NK-92 (cell line): ENCODE measurements around the gene CLTCL1.

ENCODE experiments used
- DNase-seq: peaks from one replicate; lab custom pipeline; 2025; ENCODE audit not compliant: unreplicated experiment; lab: John Stamatoyannopoulos, UW

CLTCL1 gene

DNA sequence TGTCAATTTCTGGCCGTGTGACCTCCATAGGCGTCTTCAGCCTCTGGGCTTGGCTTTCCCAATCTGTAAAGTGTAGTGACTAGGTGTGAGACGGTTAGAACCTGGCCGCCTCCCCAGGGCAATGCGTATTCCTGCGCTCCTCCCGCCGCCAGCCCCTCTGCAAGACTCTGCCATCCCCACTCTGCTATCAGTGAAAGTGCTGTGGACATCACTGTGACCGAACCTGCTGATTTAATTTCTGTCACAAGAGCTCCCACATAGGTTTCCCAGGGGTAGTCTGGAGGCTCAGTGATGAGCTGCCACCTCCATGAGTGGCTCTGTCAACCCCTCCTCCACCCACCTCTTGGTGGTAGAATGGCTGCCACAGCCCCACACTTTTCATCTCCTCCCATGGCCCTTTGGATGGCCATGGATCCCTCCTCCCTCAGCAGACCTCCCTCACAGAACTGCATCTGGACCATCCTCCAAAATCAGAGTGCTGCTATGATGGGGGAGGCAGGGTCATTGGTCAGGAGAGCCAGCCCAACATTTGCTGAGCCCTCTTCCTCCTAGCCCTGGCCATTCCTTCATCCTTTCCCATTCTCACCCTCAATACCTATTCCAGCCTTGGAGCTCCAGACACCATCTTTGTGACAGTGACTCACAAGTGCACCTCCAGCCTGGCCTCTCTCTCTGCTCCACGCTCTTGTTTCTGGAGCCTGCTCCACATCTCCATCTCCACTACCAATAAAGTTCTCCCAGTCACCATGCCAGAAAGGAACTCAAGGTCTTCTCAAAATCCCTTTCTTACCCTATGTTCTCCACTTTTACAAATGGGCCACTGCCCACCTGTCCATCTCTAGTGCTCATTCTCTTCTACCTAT is 140.0 kb downstream of the CLTCL1 start:
- DNase-seq, result no peak

DNA sequence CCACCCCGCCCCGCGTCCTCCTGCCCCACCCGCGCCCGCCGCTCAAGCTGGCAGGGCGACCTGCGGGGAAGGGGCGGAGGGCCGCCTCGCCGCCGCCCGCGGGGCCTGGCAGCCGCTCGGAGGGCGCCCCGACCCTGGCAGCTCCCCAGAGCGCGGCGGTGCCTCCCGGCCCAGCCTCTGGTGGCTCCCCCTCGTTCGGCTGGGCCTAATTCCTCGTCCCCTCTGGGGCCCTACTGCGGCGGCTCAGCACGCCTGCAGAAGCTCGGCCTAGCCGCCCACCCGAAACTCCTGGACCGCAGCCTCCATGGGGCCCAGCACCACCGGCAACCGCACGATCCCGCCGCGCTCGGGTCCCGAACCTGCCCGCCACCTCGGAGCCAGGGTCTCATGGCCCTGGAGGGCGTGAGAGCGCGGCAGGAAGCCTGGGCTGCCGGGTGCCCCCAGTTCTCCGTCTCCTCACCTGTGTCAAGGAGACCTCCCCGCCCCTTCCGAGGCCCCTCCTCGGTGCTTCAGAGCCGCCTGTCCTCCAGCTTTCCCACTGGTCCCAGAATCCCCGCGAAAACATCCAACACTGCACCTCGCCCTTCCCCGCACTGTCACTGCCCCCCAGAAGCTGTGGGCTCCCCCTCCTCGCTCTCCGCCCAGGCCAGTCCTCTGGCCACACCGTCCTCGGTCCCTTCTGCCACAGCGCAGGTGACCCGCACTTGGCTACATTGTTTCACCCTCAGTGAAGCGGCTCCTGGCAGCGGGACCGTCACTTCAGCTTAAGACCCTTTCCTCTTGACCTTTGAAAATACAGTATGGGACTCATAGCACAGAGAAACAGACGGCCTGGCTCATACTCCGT is 140.8 kb downstream of the CLTCL1 start:
- DNase-seq, result no peak

DNA sequence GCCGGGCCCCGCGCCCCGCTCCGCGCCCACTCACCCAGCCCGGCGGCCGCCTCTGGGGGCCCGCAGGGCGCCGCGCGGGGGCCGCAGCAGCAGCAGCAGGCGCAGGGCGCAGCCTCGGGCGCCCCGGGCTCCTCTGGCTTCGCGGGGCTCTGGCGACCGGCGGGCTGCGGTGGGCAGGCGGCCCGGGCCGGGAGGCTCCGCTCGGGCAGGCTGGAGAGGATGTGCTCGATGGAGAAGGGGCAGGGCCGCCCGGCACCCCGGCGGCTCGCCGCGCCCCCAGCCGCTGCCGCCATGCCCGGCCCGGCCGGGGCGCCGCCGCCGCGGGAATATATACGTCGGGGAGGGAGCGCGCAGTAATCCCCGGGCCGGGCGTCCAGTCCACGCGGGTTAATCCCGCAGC is 141.5 kb downstream of the CLTCL1 start, which contains the start of gene GSC2:
GSC2 (minus strand) TSS at position 302 of the 400 bp plus-strand sequence; CDS start at position 293, 9 bp downstream.
- no peak for DNase-seq

DNA sequence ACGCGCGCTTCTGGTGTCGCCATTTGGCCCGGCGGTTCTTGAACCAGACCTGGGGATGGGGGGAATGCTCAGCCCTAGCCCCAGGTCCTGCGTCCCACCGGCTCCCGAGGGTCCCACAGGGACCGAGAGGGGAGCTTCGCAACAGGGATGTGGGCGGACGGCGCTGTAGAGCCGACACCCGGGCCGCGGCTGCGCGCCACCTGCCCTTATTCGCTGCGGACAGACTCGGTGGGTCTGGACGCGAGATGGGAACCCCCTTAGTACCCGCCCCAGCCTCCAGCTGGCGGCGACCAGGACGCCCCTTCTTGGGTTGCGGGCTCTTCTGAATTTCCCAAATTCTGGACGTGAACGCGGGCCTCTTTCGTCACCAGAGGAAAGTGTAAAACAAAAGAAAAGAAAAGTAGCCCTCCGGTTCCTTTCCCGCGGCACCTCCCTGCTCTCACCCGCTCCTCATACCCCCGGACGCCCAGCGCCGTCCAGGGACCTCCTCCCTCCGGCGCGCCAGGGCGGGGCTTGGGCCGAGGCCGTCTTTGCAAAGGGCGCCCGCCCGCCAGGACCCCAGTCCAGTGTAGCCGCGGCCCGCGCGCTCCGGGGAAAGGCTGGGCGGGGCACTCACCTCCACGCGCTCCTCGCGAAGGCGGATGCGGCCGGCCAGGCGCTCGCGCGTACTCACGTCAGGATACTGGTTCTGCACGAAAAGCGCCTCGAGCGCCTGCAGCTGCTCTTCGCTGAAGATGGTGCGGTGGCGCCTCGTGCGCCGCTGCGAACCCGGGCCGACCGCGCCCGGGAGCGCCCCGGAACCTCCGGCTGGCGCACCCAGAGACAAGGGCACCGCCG is 142.3 kb downstream of the CLTCL1 start:
- no peak for DNase-seq

DNA sequence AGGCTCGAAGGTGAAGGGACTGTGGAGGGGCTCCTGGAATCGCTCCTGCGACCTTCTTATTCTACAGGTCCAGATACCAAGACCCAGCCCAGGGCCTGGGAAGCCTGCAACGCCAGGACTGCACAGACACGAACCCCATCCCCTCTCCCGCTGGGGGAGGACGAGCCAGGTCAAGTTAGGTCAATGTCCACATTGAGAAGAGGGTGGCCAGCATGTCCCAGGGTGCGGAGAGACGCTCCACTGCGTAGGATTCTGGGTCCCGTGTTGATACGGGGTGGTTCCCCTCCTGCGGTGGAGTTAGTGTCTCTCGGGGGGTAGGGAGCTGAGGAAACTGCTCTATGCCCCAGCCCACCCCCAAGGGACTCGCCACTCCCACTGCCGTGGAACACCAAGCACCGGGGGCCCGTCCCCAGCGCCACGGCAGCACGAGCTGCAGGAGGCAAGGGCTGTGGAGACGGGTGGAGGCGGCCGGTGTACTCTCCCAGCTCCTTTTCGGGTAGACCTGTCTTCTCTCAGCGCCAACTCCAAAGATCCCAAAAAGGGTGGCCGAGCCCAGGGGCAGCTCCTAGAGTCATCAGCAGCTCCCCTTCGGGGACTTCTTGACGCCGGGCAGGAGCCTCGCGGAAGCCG is 143.0 kb downstream of the CLTCL1 start:
- no peak for DNase-seq

DNA sequence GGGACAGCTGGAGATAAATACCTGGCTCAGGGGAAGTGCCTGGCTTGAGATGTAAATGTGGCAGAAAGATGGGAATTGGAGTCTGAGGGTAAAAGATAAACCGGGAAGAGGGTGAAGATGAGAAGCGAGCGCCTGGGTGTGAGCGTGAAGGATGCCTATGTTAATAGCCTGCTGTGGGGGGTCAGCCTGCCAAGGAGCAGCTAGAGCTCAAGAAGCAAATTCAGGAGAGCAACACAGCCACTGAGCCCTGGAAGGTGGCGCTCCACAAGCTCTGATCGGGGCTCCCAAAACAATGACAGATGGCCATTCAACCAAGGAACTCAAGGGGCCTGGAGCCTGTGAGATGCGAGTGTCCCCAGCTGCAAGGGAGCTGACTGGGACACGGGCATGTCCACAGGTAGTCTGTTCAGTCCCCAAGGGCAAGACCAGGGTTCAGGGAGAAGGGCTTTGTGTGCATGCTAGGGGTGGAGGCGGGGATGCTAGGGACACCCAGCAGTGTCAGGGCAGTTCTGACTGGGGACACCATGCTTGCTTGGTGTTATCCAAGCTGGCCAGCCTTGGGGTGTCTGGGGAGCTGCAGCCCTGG is 144.2 kb downstream of the CLTCL1 start:
- no peak for DNase-seq

DNA sequence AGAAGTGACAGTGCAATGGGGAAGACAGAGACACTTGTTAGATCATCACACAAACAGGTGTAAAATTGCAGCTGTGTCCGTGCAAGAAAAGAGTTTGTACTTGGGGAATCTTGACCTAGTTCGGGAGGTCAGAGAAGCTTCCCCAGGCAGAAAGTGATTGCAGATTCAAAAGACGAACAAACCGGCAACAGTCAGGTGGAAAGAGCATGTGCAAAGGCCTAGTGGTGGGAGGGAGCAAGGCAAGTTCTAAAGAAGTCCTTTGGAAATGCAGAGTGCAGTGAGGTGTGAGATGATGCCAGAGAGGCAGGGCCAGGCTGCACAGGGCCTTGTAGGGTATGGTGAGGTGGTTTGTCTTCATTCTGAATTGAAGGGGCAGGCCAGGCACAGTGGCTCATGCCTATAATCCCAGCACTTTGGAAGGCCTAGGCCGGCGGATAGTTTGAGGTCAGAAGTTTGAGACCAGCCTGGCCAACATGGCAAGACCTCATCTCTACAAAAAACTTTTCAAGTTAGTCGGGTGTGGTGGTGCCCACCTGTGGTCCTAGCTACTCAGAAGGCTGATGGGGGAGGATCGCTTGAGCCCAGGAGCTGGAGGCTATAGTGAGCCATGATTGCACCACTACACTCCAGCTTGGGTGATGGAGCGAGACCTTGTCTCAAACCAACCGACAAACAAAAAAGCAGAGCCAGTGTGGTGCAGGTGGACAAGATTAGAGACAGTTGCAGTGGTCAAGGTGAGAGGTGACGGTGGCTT is 145.1 kb downstream of the CLTCL1 start:
- no peak for DNase-seq

DNA sequence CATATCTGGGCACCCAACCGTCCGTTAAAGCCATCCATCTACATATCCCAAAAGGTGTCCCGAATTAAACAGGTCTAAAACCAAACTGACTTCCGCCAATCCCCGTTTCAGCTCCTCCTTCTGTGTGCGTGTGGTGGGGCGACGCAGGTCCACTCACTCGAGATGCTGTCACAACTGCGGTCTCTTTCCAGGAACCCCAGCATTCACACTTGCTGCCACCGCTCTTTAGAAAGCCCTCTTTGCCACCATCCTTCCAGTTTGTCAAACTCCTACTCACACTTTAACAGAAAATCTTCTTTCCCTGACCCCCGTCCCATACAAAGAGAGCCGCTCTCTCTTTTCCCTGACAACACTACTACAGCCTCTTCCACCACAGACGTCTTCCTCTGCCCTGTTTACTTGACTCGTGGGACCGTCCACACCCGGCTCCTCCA is 147.5 kb downstream of the CLTCL1 start:
- no peak for DNase-seq

DNA sequence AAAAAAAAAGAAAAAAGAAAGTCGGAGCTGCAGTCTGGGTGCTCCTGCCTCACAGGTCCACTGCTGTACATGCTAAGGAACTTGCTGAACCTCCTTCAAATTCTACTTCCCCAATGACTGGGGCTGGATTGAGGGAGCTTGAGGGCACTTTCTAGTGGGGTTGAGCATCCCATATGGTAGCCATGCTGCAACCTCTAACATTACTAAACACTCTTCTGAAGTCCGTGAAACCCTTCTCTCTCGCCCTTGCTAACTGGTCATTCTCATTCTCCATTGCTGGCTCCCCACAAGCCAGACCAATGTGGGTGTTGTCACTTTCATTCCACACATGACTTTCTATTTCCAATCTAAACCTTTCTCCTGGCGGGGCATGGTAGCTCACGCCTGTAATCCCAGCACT is 148.3 kb downstream of the CLTCL1 start:
- DNase-seq, result no peak

DNA sequence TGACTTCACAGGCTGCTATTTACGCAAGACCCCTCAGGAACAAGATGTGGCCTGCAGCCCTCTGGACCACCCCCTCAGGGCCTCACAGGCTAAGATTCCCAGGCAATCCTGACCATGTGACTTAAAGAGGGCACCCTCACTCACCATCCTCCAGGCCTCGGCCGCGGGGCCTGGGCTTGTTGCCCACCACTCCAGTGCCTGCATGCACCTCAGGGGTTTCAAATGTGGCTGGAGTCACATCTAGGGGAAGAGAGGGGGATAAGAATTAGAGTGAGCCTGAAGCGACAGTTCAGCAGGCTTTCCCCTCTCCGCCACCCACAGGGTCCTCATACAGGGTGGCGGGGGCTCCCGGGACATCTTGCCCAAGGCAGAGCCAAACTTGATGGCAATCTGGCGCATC is 149.1 kb downstream of the CLTCL1 start:
- DNase-seq, result no peak

DNA sequence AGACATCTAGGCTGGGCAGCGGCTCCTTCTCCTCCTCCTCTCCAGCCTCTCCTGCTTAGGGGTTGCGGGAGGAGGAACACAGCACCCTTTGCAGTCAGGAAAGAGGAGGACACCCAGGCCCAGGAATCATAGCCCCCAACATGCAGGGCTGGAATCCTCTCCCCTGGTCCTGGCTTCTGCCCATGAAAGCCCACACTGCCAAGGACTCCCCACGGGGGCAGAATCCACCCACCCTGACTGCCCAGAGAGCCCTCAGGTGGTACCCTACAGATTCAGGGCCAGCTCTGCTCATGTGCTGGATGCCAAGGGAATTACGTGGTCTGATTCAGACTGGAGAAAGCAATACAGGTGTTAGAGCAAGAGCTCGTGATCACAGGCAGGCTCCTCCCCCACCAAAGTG is 151.5 kb downstream of the CLTCL1 start:
- DNase-seq, result no peak

DNA sequence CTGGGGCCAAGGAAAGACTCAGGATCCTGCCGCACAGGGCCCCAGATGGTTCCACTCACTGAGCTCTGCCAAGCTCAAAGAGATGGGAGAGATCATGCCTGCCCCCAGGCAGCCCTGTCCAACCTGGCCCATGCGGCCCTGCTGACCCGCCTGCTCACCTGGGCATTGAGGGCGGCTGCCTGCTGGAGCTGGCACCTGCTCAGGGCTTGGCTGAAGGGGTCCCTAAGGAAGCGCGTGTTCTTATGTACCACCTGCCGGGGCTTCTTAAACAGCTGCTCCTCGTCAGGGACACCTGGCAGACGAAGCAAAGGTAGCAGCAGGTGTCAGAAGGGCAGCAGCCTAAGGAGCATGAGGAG is 152.5 kb downstream of the CLTCL1 start:
- no peak for DNase-seq

DNA sequence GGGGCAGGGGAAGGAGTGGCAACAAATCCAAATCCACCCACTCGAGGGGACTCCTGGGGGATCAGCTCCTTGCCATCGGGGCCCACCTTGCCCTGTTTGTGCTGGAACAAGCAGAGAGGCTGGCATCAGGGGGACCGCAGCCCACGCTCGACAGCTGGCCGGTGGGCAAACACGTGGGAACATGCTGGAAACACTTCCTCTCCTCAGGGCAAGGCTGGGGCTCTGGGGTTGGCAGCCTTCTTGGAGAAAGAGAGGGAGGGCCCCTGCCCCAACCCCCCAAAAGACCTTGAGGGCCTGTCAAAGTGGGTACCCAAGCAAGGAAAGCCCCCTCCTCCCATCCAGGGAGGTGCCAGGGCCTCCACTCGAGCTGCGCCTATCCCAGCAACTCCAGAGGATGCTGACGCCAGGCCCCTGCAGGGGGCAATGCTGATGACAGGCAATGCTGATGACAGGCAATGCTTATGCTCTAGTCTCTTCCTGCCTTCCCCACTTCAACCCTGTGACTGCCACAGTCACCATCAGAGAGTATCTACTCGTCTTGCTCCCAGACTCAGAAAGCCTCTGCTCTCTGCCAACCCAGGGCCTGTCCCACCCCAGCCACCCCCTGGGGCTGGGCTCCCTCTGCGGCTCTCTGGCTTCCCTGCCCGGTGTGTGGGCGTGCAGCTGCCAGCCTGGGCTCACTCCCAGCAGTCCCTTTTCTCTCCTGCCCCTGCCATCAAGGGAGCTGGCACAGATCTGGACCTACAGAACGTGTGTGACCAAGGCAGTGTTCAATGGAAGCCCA is 153.1 kb downstream of the CLTCL1 start:
- no peak for DNase-seq

DNA sequence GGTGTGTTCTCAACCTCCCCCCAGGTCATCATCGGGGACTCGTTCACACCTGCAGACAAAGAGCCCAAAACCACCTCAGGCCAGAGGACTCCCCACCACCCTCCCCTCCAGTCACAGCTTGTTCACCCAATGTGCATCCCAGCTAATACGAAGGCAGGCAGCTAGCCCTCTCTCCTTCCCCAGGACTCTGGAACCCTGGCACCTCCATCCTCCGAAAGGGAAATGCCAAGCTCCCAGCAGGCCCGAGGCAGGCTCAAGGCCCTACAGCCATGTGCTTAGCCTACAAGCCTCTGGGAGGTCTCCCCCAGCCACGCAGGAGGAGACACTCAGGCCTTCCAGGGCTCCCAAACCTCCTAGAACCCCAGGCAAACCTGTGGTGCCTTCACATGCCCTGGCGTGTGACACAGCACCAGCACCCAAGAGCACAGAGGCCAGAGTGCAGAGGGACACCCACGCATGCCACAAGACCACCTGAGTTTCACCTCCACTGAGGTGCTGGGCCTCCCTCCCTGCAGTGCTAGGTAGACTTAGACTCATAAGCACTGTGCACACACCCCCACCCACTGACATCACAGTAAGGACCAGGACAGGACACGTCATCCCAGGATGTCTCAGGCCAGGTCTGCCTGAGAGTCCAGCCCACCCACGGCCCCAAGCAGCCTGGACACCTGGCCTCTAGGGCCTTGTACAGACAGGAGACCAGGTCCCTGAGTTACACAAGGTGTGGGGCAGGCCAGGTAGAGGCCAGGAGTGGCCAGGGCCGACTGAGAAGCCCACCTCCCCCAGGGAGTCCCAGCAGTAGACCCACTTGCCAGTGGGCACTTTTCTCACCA is 153.9 kb downstream of the CLTCL1 start:
- DNase-seq, result no peak

DNA sequence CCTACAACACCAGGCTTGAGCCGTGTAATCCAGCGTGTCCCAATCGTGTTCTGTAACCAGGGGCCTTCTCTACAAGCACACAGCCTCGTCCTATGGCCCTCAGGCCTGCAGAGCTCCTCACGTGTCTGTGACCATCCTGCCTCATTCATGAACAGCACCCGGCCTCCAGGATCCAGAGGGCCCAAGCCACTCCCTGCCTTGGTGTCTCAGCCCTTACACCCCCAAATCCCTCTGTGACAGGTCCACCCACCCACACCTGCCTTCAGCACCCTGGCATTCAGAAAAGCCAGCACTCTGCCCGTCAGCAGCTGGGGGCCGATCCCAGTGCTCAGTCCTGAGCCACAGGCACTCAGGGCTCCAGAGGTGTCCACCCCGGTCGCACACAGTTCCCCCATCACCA is 154.6 kb downstream of the CLTCL1 start:
- no peak for DNase-seq

DNA sequence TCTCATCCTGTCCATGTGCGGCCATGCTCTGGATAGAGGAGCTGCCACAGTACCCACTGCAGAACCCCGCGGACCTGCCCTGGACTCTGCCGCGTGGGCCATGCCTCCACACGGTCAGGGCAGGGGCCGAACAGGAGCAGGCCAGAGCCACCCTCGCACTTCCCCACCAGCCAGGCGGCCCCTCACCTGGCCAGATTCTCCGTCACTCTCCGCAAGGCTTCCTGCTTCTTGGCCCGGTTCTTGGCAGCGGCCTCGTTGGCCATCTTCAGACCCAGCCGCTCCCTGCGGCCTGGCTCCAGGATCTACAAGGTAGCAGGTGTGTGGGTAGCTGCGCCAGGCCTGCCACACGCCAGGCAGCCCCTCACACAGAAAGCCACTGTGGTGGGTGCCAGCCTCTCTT is 156.6 kb downstream of the CLTCL1 start:
- no peak for DNase-seq

DNA sequence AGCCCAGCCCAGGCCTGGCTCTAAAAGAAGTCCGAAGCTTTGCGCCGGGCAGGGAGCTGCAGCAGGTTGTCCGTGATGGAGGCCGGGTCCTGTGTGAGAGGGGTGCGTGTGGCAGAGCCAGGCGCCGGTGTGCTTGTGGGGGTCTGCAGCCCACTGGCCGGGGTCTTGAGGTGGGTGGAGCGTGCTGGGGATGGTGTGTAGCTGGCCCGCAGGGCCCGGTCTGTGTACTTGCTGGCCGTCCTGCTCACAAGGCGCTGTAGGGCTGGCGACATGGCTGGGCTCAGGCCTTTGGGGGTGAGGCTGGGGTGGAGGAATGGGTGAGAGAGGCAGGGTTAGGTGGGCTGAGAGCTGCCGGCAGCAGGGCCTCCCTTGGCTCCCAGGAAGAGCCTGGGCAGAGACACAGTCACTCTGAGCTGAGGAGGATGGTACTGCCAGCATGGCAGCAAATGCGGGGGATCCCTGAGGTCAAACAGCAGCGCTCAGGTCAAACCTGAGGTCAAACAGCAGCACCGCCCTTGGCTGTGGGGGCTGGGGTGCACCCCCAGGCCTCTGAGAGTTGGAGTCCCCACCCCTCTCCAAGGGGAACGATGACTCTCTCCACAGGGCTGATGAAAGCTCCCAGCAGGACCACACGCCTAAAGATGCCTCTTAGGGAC is 157.2 kb downstream of the CLTCL1 start:
- DNase-seq, result no peak

DNA sequence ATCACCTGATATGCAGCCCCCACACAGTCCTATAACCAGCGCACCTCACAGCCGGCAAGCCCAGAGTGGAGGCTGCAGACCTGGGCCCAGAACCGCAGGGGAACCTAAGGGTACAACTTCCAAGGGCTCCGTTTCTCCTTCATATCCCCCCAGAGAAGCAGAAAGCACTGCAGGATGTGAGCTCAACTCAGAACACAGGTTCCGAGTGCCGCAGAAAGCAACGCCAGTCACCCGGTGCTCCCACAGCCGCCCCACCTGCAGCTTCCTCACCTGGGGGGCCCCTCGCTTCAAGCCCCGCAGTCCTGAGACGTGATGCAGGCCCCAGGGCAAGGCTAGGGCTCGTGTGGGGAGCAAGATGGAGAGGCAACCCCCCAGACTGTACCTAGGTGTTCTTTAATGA is 158.0 kb downstream of the CLTCL1 start:
- DNase-seq, result no peak
